ENCODE measurements around the gene STRN4. TPM values are rescaled to one million over a fixed set of nuclear protein-coding genes. Genes with fewer than 3 reads are reported as not detected.
A peak's percentile ranks its signal among the peaks of the same experiment; 100 is the strongest.

Gene STRN4
- total RNA-seq, 1 experiment from 2014 or later = 143 TPM

- Mint-ChIP-seq H3K27ac (peak overlapping the region in 1 of 3 experiments; percentile 5; a peak in 3 of 7 replicates), H3K4me1 (peaks cover 7 to 11% of the 10 kb centered on the region in 2 experiments), H3K36me3 (ENCODE audit: insufficient read depth in 1 of 3, low read depth in 3 of 3) (peaks cover 27 to 50% (median 50%) of the 10 kb centered on the region in 3 experiments), H3K27me3 (ENCODE audit: low read depth) (no peaks in the 10 kb centered on the region; the same call in 1 of the 2 replicates), H3K4me3 (no peak overlapping the region), H3K9me3 (no peaks in the 10 kb centered on the region)
- Histone ChIP-seq H4K8ac (replicated peaks; ENCODE audit: insufficient read length, low read depth, low read length) (no peak overlapping the region), H3K18ac (ENCODE audit: insufficient read length, low read depth, low read length) (no peak overlapping the region), H3K23ac (ENCODE audit: insufficient read length, low read depth, low read length) (no peak overlapping the region), H4K20me1 (ENCODE audit: control insufficient read depth, insufficient read depth, insufficient read length) (no peaks in the 10 kb centered on the region), H3T11ph (ENCODE audit: low read length) (no peak overlapping the region), H3K56ac (ENCODE audit: insufficient read length, low read depth, low read length) (no peak overlapping the region), H3K79me2 (ENCODE audit: insufficient read depth, low read length) (no peaks in the 10 kb centered on the region; the same call in 1 of the 2 replicates), H2AFZ (ENCODE audit: low read length) (no peak overlapping the region), H2BK5ac (ENCODE audit: insufficient read length, low read length) (no peak overlapping the region), H3K23me2 (ENCODE audit: insufficient read length, low read depth, low read length, poor library complexity, severe bottlenecking) (peaks cover 11% of the 10 kb centered on the region), H4K5ac (ENCODE audit: insufficient read length, low read depth, low read length) (no peak overlapping the region), H2BK15ac (ENCODE audit: low read depth, low read length) (no peak overlapping the region), H3K9ac (ENCODE audit: extremely low read depth, insufficient read length, low read length) (no peak overlapping the region), H3K4ac (ENCODE audit: low read depth, low read length) (no peak overlapping the region), H3K4me2 (ENCODE audit: insufficient read depth, insufficient read length, low read length) (no peak overlapping the region), H3K14ac (ENCODE audit: insufficient read depth, low read length) (no peak overlapping the region), H3K9me3 (ENCODE audit: control insufficient read depth, low read depth, low read length) (no peaks in the 10 kb centered on the region), H2BK20ac (ENCODE audit: low read depth, low read length, poor library complexity, severe bottlenecking) (no peak overlapping the region), H4K91ac (ENCODE audit: insufficient read length, low read depth, low read length) (no peak overlapping the region), H2BK120ac (ENCODE audit: low read depth, low read length, poor library complexity, severe bottlenecking) (no peak overlapping the region), H2AK5ac (ENCODE audit: insufficient read length, low read length) (no peak overlapping the region), H3K27me3 (ENCODE audit: insufficient read depth, low read length) (no peaks in the 10 kb centered on the region), H3K27ac (ENCODE audit: insufficient read length, low read depth, low read length) (no peak overlapping the region), H3K79me1 (ENCODE audit: insufficient read depth, low read depth, low read length, poor library complexity, severe bottlenecking) (no peaks in the 10 kb centered on the region), H3K4me1 (ENCODE audit: insufficient read depth, low read length) (no peaks in the 10 kb centered on the region; the same call in 1 of the 2 replicates), H2BK12ac (ENCODE audit: insufficient read length, low read depth, low read length) (no peak overlapping the region)
- DNase-seq = no peak
- WGBS (ENCODE audit: extremely low coverage, insufficient read length, low lambda C conversion rate) = no CpG with 5 or more reads among the region's 22 CpGs
- TF ChIP-seq CTCF (conservative IDR thresholded peaks at IDR 0.05) = no peak
Measured at GRCh38 chr19:46720503-46721239, 25.6 kb downstream of the STRN4 start.
